ENCODE measurements around the gene LPP.

DNA sequence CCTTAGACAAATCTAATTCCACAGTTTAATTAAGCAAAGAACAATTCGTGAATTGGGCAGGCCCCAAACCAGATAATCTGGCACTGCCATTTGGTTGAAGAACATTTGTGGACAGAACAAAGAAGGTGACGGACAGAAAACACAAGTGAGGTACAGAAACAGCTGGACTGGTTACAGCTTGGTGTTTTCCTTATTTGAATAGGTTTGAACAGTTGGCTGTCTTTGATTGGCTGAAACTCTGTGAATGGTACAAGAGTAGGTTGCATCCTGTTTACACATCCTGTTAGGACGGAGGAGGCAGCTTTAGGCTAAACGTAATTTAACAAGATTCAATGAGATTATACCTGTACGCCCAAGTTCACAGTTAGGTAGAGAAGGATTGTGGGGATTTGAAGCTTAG, 114.4 kb downstream of the LPP start:
- TF ChIP-seq, protein P1, sequence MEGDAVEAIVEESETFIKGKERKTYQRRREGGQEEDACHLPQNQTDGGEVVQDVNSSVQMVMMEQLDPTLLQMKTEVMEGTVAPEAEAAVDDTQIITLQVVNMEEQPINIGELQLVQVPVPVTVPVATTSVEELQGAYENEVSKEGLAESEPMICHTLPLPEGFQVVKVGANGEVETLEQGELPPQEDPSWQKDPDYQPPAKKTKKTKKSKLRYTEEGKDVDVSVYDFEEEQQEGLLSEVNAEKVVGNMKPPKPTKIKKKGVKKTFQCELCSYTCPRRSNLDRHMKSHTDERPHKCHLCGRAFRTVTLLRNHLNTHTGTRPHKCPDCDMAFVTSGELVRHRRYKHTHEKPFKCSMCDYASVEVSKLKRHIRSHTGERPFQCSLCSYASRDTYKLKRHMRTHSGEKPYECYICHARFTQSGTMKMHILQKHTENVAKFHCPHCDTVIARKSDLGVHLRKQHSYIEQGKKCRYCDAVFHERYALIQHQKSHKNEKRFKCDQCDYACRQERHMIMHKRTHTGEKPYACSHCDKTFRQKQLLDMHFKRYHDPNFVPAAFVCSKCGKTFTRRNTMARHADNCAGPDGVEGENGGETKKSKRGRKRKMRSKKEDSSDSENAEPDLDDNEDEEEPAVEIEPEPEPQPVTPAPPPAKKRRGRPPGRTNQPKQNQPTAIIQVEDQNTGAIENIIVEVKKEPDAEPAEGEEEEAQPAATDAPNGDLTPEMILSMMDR (IDR thresholded peaks at IDR 0.05; ENCODE audit: insufficient read depth, low read length, poor library complexity, severe bottlenecking): no peak
- TF ChIP-seq EZH2phosphoT487 (conservative IDR thresholded peaks at IDR 0.05; ENCODE audit: low read length): no peak

Data from SU-DHL-6 (cell line).